Hepatocyte (in vitro differentiated cells): ENCODE measurements around the gene BACH2. TPM values are rescaled to one million over a fixed set of nuclear protein-coding genes. Genes with fewer than 3 reads are reported as not detected.

Experiments used
- DNase-seq: peaks from one replicate; pipeline ENCODE4 v3.0.0-alpha.2; 2016; ENCODE audit warnings: low spot score
- H2AFZ ChIP-seq: fragments of 200-600 bp; sonication (generic); 2 replicates; pipeline ENCODE4 v1.6.0; 2016; ENCODE audit warnings: antibody characterized with exemption, mild to moderate bottlenecking
- H3K27ac ChIP-seq: fragments of 200-600 bp; sonication (generic); 2 replicates; pipeline ENCODE4 v1.5.1; 2016; ENCODE audit warnings: mild to moderate bottlenecking
- H3K27me3 ChIP-seq: fragments of 200-600 bp; sonication (generic); 2 replicates; pipeline ENCODE4 v1.6.1; 2016
- H3K36me3 ChIP-seq: fragments of 200-600 bp; sonication (generic); replicated peaks from 2 replicates; pipeline ENCODE4 v1.5.1; 2016; ENCODE audit warnings: low read depth; ENCODE audit not compliant: insufficient read depth
- H3K4me1 ChIP-seq: fragments of 200-600 bp; sonication (generic); 2 replicates; pipeline ENCODE4 v1.5.1; 2016; ENCODE audit warnings: mild to moderate bottlenecking, moderate library complexity; ENCODE audit not compliant: insufficient read depth
- H3K4me2 ChIP-seq: fragments of 200-600 bp; sonication (generic); 2 replicates; pipeline ENCODE4 v1.6.0; 2016
- H3K4me3 ChIP-seq: fragments of 200-600 bp; sonication (generic); 2 replicates; pipeline ENCODE4 v1.5.1; 2016; ENCODE audit warnings: mild to moderate bottlenecking
- H3K79me2 ChIP-seq: fragments of 200-600 bp; sonication (generic); 2 replicates; pipeline ENCODE4 v1.6.0; 2017; ENCODE audit warnings: mild to moderate bottlenecking
- H3K9me2 ChIP-seq: fragments of 200-600 bp; sonication (generic); replicated peaks from 2 replicates; pipeline ENCODE4 v1.6.0; 2017; ENCODE audit warnings: mild to moderate bottlenecking; ENCODE audit not compliant: insufficient read depth
- H3K9me3 ChIP-seq: fragments of 200-600 bp; sonication (generic); 2 replicates; pipeline ENCODE4 v1.5.1; 2016; ENCODE audit warnings: low read depth, mild to moderate bottlenecking
- H4K20me1 ChIP-seq: fragments of 200-600 bp; sonication (generic); 2 replicates; pipeline ENCODE4 v1.6.0; 2016; ENCODE audit warnings: mild to moderate bottlenecking; ENCODE audit not compliant: insufficient read depth, poor library complexity, severe bottlenecking
- CTCF ChIP-seq: fragments of 200-600 bp; sonication (generic); IDR thresholded peaks from 2 replicates; pipeline ENCODE4 v1.5.1; 2016; ENCODE audit warnings: antibody characterized with exemption, mild to moderate bottlenecking; ENCODE audit not compliant: poor library complexity
- EZH2 ChIP-seq: fragments of 200-600 bp; sonication (generic); IDR thresholded peaks from 2 replicates; pipeline ENCODE4 v1.6.1; 2016; ENCODE audit warnings: antibody characterized with exemption, mild to moderate bottlenecking, borderline replicate concordance
- EZH2phosphoT487 ChIP-seq: fragments of 200-600 bp; sonication (generic); IDR thresholded peaks from one replicate; pipeline ENCODE4 v1.6.1; 2018; ENCODE audit warnings: antibody characterized with exemption, mild to moderate bottlenecking, low read depth, moderate library complexity; ENCODE audit not compliant: unreplicated experiment, severe bottlenecking
- WGBS: methylation state at CpG from one replicate; pipeline ENCODE4 v1.1.6; 2016; ENCODE audit warnings: low lambda C conversion rate; ENCODE audit errors: missing lambda C conversion rate; 5-methylcytosine and 5-hydroxymethylcytosine counted together
- polyA plus RNA-seq: library from polyadenylated mRNA; unstranded; fragments of >200 nt; fragmentation: Nextera tagmentation; extraction: Ambion mirVana; gene quantifications from 2 replicates; pipeline ENCODE4 v1.2.1, GENCODE V29; 2016
- total RNA-seq: library from RNA; depleted of rRNA; stranded (reverse); fragments of >200 nt; gene quantifications from 2 replicates; pipeline ENCODE4 v1.2.3, GENCODE V29; 2014

Gene BACH2
- total and polyA plus RNA-seq, 2 experiments from 2014 or later: 2.3 to 2.6 TPM

DNA sequence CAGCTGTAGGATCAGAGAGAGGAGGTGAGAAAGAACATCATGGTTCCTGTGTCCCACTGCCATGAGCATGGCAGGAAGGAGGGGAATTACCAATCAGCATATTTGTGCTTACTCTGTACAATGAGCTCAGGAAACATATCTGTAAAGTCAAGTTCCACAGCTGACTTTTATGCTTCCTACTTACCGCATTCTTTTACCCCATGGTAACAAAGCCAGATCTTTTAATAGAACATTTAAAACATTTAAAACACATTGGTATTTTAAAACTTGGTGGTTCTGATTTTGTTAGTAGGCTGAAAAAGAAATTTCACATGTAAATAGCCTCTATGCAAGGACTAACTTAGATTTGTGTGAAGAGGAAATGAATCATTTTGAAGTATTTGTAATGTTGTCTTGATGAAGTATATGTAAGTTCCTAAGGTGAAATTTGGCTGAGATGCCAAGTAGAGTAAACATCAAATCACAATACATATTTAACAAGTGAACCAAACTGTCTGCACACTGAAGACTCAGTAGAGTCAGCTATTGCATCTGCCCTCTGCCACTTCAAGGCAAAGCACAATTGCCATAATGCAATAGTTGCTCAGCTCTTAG is 287.6 kb downstream of the BACH2 start:
- Histone ChIP-seq H3K27ac (no peak overlapping the region), H3K4me2 (no peak overlapping the region), H3K36me3 (no peaks in the 10 kb centered on the region), H3K9me2 (no peaks in the 10 kb centered on the region), H4K20me1 (no peaks in the 10 kb centered on the region), H3K79me2 (no peaks in the 10 kb centered on the region), H3K9me3 (no peaks in the 10 kb centered on the region), H3K4me3 (no peak overlapping the region), H3K27me3 (no peaks in the 10 kb centered on the region), H2AFZ (no peak overlapping the region), H3K4me1 (no peaks in the 10 kb centered on the region)
- no peak for DNase-seq
- 76% methylated on average over 1 of the region's 1 CpG for WGBS
- TF ChIP-seq EZH2: no peak
- no peak for TF ChIP-seq EZH2phosphoT487
- TF ChIP-seq CTCF: no peak

DNA sequence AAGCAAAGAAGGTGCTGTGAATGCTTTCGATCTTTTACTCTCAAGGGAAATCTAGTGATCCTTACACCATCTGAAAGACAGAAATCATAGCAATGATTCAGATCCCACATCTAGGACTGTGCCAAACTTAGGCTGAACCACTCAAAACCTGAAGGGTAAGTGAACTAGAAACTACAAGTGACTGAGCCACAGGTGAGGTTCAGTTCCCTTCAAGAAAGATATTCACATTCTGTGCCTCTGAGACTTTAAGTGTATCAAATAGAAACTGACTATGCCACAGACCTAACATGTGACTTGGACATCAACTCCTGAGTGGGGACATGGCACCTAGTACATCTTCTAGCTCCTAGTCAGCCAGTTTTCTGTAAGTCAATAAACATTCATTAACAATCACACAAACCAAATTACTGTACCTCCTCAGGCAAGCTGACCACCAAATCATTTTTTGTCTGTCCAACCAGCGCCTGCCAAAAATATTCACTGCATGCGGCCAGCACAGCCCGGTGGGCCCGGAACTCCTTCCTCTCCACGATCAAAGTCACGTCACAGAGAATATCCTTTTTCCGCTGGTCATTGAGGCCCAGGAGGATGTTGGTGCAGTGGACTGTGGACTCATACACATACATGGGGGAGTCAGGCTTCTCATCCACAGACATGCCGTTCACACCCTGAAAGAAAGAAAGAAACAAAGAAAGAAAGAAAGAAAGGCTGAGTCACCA is 288.3 kb downstream of the BACH2 start:
- WGBS: 97% methylated on average over 9 of the region's 9 CpGs
- H3K4me2 ChIP-seq: no peak overlapping the region

GRCh38 chr6:90005048-90005827 is 291.4 kb downstream of the BACH2 start:
- Histone ChIP-seq H3K79me2 (no peaks in the 10 kb centered on the region), H3K9me3 (no peaks in the 10 kb centered on the region), H3K36me3 (no peaks in the 10 kb centered on the region), H3K4me2 (no peak overlapping the region), H4K20me1 (no peaks in the 10 kb centered on the region), H2AFZ (no peak overlapping the region), H3K27me3 (no peaks in the 10 kb centered on the region), H3K9me2 (no peaks in the 10 kb centered on the region), H3K4me1 (no peaks in the 10 kb centered on the region), H3K4me3 (no peak overlapping the region), H3K27ac (no peak overlapping the region)
- 89% methylated on average over 9 of the region's 9 CpGs for WGBS
- no peak for TF ChIP-seq EZH2
- TF ChIP-seq CTCF: no peak
- TF ChIP-seq EZH2phosphoT487: no peak
- no peak for DNase-seq

More for the DNA sequence above, 288.3 kb downstream of the BACH2 start:
- no peaks in the 10 kb centered on the region for H3K9me2 ChIP-seq
- no peak overlapping the region for H3K27ac ChIP-seq
- DNase-seq: no peak
- no peak for TF ChIP-seq CTCF
- no peak for TF ChIP-seq EZH2phosphoT487
- TF ChIP-seq EZH2: no peak
- H3K9me3 ChIP-seq: no peaks in the 10 kb centered on the region
- H2AFZ ChIP-seq: no peak overlapping the region
- H3K36me3 ChIP-seq: no peaks in the 10 kb centered on the region
- no peaks in the 10 kb centered on the region for H4K20me1 ChIP-seq
- H3K79me2 ChIP-seq: no peaks in the 10 kb centered on the region
- no peak overlapping the region for H3K4me3 ChIP-seq
- H3K27me3 ChIP-seq: no peaks in the 10 kb centered on the region
- no peaks in the 10 kb centered on the region for H3K4me1 ChIP-seq
